Measurements from ENCODE around the gene CPT1B. TPM values are rescaled to one million over a fixed set of nuclear protein-coding genes. Genes with fewer than 3 reads are reported as not detected.
A peak's percentile ranks its signal among the peaks of the same experiment; 100 is the strongest.

The CPT1B gene
- total RNA-seq, 6 experiments from 2014 or later = 3.8 to 30.7 (median 13.0) TPM

DNA sequence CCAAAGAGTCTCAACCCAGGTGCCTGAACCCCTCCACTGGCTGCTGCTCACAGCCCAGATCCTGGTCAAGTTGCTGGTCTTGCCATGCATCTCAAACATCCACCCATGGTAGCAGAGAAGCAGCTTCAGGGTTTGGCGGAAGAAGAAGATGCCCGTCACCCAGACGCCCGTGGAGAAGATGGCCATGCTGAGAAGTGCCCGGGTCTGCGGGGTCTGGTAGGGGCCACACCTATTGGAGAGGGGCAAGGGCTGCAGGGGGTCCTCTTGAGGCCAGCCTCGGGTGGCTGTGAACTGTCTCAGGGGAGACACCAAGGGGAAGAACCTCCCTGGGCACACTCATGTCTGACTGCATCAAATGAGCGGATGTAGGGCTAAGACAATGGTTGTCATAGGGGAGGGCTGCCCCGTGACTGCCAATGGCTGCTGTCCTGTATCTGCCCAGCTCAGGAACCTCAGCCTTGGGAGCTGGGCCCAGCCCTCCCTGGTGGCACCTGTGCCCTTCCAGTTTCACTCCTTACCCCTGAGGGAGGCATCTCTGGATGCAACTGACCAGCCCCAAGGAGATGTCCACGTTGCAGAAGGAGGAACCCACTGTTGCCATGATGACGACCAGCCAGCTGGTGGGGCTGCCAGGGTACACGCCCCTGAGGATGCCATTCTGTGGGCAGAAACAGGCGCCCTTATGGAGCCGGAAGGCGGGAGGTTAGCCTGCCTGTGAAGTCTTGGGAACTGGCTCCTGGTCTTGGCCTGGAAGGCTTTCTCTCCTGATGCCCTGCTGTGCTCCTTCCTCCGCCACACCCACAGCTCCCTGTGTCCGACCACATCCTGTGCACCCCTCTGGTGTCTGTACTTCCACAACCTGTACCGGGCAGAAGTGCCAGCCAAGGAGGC lies 1.2 kb downstream of the CPT1B start:
- intact Hi-C loops (cut with DNase I) = no loop called here

GRCh38 chr22:50576070-50576469 lies 2.2 kb downstream of the CPT1B start:
- ATAC-seq = peak in 3 of 4 donors; percentile 5 to 54 (median 45)
- Histone ChIP-seq H3K36me3 (peaks cover 0 to 9% (median 2%) of the 10 kb centered on the region in 4 donors), H3K4me1 (peaks cover 0 to under 1% (median 0%) of the 10 kb centered on the region in 4 donors), H3K27me3 (no peaks in the 10 kb centered on the region), H3K9me3 (no peaks in the 10 kb centered on the region), H3K4me3 (no peak overlapping the region), H3K27ac (no peak overlapping the region)
- WGBS (ENCODE audit: insufficient coverage, low coverage, low lambda C conversion rate, missing lambda C conversion rate) = 54% methylated on average over 3 of the region's 5 CpGs
- DNase-seq = no peak
- intact Hi-C loops (cut with DNase I) = no loop called here
- peak in 2 of 4 donors; percentile 34 to 35 for TF ChIP-seq CTCF (IDR thresholded peaks at IDR 0.05)
- no peak for TF ChIP-seq POLR2A (IDR thresholded peaks at IDR 0.05)

More for the DNA sequence above, 1.2 kb downstream of the CPT1B start:
- no peak overlapping the region for H3K4me3 ChIP-seq
- ATAC-seq (no peak), DNase-seq (no peak)
- no peaks in the 10 kb centered on the region for H3K27me3 ChIP-seq
- peaks cover 0 to 4% (median 0%) of the 10 kb centered on the region in 4 donors for H3K4me1 ChIP-seq
- no peak overlapping the region for H3K27ac ChIP-seq
- 84% methylated on average over 6 of the region's 18 CpGs for WGBS (ENCODE audit: insufficient coverage, low coverage, low lambda C conversion rate, missing lambda C conversion rate)
- H3K9me3 ChIP-seq = no peaks in the 10 kb centered on the region
- peaks cover 0 to 4% (median 0%) of the 10 kb centered on the region in 4 donors for H3K36me3 ChIP-seq
- TF ChIP-seq POLR2A (IDR thresholded peaks at IDR 0.05) = no peak
- TF ChIP-seq CTCF (IDR thresholded peaks at IDR 0.05) = no peak

DNA sequence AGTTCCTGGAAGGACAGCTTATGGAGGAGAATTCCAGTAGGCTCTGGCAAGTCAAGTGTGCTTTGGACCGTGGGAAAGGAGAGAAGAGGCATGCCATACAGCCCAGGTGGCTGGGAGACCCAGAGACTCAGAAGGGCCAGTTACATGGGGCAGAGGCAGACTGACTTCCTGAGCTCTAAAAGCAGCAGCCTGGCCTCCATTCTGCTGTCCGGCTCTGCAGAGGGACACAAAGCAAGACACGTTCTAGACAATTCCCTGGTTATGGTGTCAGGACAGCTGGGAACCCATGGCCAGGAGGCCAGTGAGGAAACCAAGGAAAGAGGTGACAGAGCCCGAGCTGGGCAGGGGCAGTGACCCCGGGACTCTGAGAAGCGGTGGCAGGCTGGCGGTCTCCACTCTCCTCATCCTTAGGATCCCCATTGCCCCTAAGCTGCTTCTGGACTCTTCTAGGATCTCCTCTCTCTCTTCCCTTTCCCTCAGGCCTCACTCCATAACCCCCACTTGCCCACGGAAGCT lies 2.7 kb downstream of the CPT1B start:
- ATAC-seq = no peak
- no peaks in the 10 kb centered on the region for H3K27me3 ChIP-seq
- no peak overlapping the region for H3K4me3 ChIP-seq
- WGBS (ENCODE audit: insufficient coverage, low coverage, low lambda C conversion rate, missing lambda C conversion rate) = 100% methylated on average over 1 of the region's 8 CpGs
- no peak overlapping the region for H3K27ac ChIP-seq
- H3K4me1 ChIP-seq = peaks cover 0 to 5% (median 1%) of the 10 kb centered on the region in 4 donors
- intact Hi-C loops (cut with DNase I) = no loop called here
- H3K9me3 ChIP-seq = no peaks in the 10 kb centered on the region
- no peak for DNase-seq
- TF ChIP-seq POLR2A (IDR thresholded peaks at IDR 0.05) (no peak), CTCF (IDR thresholded peaks at IDR 0.05) (no peak)
- peaks cover 0 to 11% (median 2%) of the 10 kb centered on the region in 4 donors for H3K36me3 ChIP-seq

- 86% methylated on average over 7 of the region's 11 CpGs for WGBS (ENCODE audit: insufficient coverage, low coverage, low lambda C conversion rate, missing lambda C conversion rate)
- Histone ChIP-seq H3K9me3 (no peaks in the 10 kb centered on the region), H3K4me3 (no peak overlapping the region), H3K4me1 (peaks cover 0 to 16% (median 7%) of the 10 kb centered on the region in 4 donors), H3K27ac (no peak overlapping the region), H3K36me3 (peaks cover 0 to 11% (median 2%) of the 10 kb centered on the region in 4 donors), H3K27me3 (no peaks in the 10 kb centered on the region)
- no peak for ATAC-seq
- TF ChIP-seq CTCF (IDR thresholded peaks at IDR 0.05) (no peak), POLR2A (IDR thresholded peaks at IDR 0.05) (no peak)
- intact Hi-C loops (cut with DNase I) = no loop called here
- no peak for DNase-seq
Observed at GRCh38 chr22:50574383-50574755, 3.9 kb downstream of the CPT1B start.

Measured in right lobe of liver (tissue), 6 donors.